ENCODE measurements around the gene DENND4C.

The DENND4C gene

DNA sequence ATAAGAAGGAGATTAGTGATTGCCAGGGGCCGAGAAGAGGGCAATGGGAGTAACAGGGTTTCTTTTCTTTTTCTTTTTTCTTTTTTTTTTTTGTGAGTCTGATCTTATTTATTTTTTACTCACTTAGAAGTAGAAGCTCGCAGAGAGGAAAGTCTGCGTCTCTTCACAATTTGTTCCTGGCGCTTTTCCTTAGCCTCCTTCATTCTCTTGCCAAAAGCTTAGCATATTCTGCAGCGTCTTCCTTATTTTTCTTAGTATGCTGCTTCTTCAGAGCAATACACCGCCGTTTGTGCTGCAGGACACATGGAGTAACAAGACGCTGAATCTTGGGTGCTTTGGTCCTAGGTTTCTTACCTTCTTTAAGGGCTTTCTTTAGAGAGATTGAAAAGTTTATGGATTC, 30.3 kb upstream of the DENND4C start:
- H3K9me3 ChIP-seq (ENCODE audit: control insufficient read depth, insufficient read depth, low read depth, low read length), result no peaks in the 10 kb centered on the region
- H3K27ac ChIP-seq (ENCODE audit: extremely low read depth, low read depth, low read length), result no peak overlapping the region
- H3K4me3 ChIP-seq (ENCODE audit: low read depth, low read length), result no peak overlapping the region
- H3K4me1 ChIP-seq (ENCODE audit: control insufficient read depth, insufficient read depth, low read length), result peaks cover 10% of the 10 kb centered on the region; the same call in 1 of the 2 replicates
- TF ChIP-seq ZNF776 (tag by site-specific recombination; IDR thresholded peaks at IDR 0.05; ENCODE audit: borderline replicate concordance), result no peak
- TF ChIP-seq, protein P1, sequence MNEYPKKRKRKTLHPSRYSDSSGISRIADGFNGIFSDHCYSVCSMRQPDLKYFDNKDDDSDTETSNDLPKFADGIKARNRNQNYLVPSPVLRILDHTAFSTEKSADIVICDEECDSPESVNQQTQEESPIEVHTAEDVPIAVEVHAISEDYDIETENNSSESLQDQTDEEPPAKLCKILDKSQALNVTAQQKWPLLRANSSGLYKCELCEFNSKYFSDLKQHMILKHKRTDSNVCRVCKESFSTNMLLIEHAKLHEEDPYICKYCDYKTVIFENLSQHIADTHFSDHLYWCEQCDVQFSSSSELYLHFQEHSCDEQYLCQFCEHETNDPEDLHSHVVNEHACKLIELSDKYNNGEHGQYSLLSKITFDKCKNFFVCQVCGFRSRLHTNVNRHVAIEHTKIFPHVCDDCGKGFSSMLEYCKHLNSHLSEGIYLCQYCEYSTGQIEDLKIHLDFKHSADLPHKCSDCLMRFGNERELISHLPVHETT (tag by site-specific recombination; IDR thresholded peaks at IDR 0.05), result no peak
- no peak for TF ChIP-seq ZNF239 (tag by site-specific recombination; IDR thresholded peaks at IDR 0.05)
- no peak for TF ChIP-seq SETDB1 (IDR thresholded peaks at IDR 0.05; ENCODE audit: insufficient read length, low read length)
- ChIA-PET CTCF (interaction anchor here (0.6 to 1.1 kb wide), 4 partner anchors 26 to 252 kb away, joined by 3 to 5 read pairs (median 4); no protein-coding TSS in a partner anchor), POLR2A (no interaction called here)
- H3K36me3 ChIP-seq (ENCODE audit: control insufficient read depth in 2 of 2, insufficient read depth in 1 of 2, low read length in 2 of 2), result no peaks in the 10 kb centered on the region

DNA sequence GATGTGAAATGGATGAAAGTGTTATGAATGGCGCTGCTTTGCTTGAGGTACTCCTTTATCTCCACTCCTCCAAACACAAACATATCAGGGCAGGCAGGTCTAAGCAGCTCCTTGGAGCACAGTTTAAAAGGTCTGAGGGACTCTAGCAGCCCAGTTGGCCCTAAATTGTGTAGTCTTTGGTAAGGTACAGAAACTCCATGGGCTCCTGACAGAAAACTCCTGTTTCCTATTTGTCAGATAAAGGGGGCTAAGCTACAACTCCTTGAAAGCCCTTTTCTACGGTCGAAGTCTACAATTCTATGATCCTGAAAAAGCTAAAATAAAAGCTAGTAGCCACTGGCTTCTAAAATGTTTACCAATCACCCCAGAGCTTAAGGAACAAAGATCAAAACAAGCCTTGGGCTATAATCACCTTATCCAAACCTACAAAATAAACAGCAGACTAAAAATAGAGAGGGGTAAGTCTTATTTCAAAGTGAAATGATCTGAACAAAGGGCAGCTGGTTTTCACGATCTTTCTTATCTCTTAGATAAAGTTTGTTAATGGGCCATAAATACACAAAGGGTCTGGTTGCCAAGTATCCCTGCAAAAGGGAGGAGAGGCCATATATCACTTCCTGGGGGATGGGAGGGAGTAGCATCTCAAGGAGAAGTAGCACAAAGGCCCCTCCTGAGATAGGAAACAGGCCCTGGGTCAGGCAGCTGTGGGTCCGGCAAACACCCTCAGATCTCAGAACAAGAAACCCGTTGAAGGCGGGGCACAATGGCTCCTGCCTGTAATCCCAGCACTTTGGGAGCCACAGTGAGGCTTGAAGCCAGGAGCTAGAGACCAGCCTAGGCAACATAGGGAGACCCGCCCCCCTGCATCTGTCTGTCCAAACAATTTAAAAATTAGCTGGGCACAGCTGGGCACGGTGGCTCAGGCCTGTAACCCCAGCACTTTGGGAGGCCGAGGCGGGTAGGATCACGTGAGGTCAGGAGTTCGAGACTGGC, 28.3 kb upstream of the DENND4C start:
- POLR2A ChIA-PET, result interaction anchor here (0.5 to 3.2 kb wide), 8 partner anchors 19 to 226 kb away, joined by 3 to 14 read pairs (median 4); partner anchors contain the start of genes DENND4C and RRAGA
- Histone ChIP-seq H3K27ac (ENCODE audit: extremely low read depth, low read depth, low read length) (peak overlapping the region; percentile 84), H3K4me3 (ENCODE audit: low read depth, low read length) (no peak overlapping the region), H3K9me3 (ENCODE audit: control insufficient read depth, insufficient read depth, low read depth, low read length) (no peaks in the 10 kb centered on the region), H3K36me3 (ENCODE audit: control insufficient read depth in 2 of 2, insufficient read depth in 1 of 2, low read length in 2 of 2) (no peaks in the 10 kb centered on the region), H3K4me1 (ENCODE audit: control insufficient read depth, insufficient read depth, low read length) (peaks cover 10% of the 10 kb centered on the region; the same call in 1 of the 2 replicates)
- CTCF ChIA-PET, result interaction anchor here (0.7 to 1.7 kb wide), 6 partner anchors 10 to 262 kb away, joined by 3 to 8 read pairs (median 3); partner anchors contain the start of gene RRAGA
- TF ChIP-seq SP3 (tag by site-specific recombination; IDR thresholded peaks at IDR 0.05) (no peak), ZNF529 (tag by site-specific recombination; IDR thresholded peaks at IDR 0.05; ENCODE audit: insufficient replicate concordance) (no peak), KLF16 (tag by site-specific recombination; IDR thresholded peaks at IDR 0.05) (no peak), SCRT2 (tag by site-specific recombination; IDR thresholded peaks at IDR 0.05) (no peak), ZIC2 (tag by site-specific recombination; IDR thresholded peaks at IDR 0.05) (no peak), ZSCAN16 (tag by site-specific recombination; IDR thresholded peaks at IDR 0.05) (peak; percentile 55; the same call in 1 of the 2 replicates), ZNF530 (tag by site-specific recombination; IDR thresholded peaks at IDR 0.05; ENCODE audit: low read depth) (no peak), ZNF133 (tag by site-specific recombination; IDR thresholded peaks at IDR 0.05) (no peak), ZNF707 (tag by site-specific recombination; IDR thresholded peaks at IDR 0.05) (no peak), ZNF169 (tag by site-specific recombination; IDR thresholded peaks at IDR 0.05) (no peak), ZFP3 (tag by site-specific recombination; IDR thresholded peaks at IDR 0.05; ENCODE audit: low read depth) (no peak), ZFHX2 (tag by site-specific recombination; conservative IDR thresholded peaks at IDR 0.05) (no peak)
- TF ChIP-seq, protein P2, sequence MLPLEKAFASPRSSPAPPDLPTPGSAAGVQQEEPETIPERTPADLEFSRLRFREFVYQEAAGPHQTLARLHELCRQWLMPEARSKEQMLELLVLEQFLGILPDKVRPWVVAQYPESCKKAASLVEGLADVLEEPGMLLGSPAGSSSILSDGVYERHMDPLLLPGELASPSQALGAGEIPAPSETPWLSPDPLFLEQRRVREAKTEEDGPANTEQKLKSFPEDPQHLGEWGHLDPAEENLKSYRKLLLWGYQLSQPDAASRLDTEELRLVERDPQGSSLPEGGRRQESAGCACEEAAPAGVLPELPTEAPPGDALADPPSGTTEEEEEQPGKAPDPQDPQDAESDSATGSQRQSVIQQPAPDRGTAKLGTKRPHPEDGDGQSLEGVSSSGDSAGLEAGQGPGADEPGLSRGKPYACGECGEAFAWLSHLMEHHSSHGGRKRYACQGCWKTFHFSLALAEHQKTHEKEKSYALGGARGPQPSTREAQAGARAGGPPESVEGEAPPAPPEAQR (tag by site-specific recombination; IDR thresholded peaks at IDR 0.05), result no peak
- TF ChIP-seq, protein P3, sequence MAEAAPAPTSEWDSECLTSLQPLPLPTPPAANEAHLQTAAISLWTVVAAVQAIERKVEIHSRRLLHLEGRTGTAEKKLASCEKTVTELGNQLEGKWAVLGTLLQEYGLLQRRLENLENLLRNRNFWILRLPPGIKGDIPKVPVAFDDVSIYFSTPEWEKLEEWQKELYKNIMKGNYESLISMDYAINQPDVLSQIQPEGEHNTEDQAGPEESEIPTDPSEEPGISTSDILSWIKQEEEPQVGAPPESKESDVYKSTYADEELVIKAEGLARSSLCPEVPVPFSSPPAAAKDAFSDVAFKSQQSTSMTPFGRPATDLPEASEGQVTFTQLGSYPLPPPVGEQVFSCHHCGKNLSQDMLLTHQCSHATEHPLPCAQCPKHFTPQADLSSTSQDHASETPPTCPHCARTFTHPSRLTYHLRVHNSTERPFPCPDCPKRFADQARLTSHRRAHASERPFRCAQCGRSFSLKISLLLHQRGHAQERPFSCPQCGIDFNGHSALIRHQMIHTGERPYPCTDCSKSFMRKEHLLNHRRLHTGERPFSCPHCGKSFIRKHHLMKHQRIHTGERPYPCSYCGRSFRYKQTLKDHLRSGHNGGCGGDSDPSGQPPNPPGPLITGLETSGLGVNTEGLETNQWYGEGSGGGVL (tag by site-specific recombination; IDR thresholded peaks at IDR 0.05), result peak; percentile 61
- TF ChIP-seq, protein P4, sequence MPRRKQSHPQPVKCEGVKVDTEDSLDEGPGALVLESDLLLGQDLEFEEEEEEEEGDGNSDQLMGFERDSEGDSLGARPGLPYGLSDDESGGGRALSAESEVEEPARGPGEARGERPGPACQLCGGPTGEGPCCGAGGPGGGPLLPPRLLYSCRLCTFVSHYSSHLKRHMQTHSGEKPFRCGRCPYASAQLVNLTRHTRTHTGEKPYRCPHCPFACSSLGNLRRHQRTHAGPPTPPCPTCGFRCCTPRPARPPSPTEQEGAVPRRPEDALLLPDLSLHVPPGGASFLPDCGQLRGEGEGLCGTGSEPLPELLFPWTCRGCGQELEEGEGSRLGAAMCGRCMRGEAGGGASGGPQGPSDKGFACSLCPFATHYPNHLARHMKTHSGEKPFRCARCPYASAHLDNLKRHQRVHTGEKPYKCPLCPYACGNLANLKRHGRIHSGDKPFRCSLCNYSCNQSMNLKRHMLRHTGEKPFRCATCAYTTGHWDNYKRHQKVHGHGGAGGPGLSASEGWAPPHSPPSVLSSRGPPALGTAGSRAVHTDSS (tag by site-specific recombination; IDR thresholded peaks at IDR 0.05), result no peak
- TF ChIP-seq, protein P5, sequence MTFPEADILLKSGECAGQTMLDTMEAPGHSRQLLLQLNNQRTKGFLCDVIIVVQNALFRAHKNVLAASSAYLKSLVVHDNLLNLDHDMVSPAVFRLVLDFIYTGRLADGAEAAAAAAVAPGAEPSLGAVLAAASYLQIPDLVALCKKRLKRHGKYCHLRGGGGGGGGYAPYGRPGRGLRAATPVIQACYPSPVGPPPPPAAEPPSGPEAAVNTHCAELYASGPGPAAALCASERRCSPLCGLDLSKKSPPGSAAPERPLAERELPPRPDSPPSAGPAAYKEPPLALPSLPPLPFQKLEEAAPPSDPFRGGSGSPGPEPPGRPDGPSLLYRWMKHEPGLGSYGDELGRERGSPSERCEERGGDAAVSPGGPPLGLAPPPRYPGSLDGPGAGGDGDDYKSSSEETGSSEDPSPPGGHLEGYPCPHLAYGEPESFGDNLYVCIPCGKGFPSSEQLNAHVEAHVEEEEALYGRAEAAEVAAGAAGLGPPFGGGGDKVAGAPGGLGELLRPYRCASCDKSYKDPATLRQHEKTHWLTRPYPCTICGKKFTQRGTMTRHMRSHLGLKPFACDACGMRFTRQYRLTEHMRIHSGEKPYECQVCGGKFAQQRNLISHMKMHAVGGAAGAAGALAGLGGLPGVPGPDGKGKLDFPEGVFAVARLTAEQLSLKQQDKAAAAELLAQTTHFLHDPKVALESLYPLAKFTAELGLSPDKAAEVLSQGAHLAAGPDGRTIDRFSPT (tag by site-specific recombination; IDR thresholded peaks at IDR 0.05), result no peak
- TF ChIP-seq, protein P6, sequence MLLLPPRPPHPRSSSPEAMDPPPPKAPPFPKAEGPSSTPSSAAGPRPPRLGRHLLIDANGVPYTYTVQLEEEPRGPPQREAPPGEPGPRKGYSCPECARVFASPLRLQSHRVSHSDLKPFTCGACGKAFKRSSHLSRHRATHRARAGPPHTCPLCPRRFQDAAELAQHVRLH (tag by site-specific recombination; IDR thresholded peaks at IDR 0.05), result no peak
